Stimulated activated CD4-positive, alpha-beta T cell treated with anti-CD3 and anti-CD28 coated beads, Interleukin-2, amount 100 ng/mL, for 24 hours (primary cell): Measurements from ENCODE around the gene IRX4.

Experiments used
- DNase-seq, 2 donors: peaks; one replicate each; pipeline ENCODE4 v3.0.0-alpha.2; 2020

IRX4 gene

GRCh38 chr5:1913578-1913977 is 30.9 kb upstream of the IRX4 start:
- DNase-seq = no peak

- no peak for DNase-seq
These were observed 30.3 kb upstream of the IRX4 start for GRCh38 chr5:1912951-1913565.

GRCh38 chr5:1911773-1912235 is 29.1 kb upstream of the IRX4 start:
- DNase-seq = no peak

GRCh38 chr5:1910861-1911772 is 28.4 kb upstream of the IRX4 start:
- DNase-seq = no peak

- DNase-seq = no peak
These were observed 27.5 kb upstream of the IRX4 start for GRCh38 chr5:1910081-1910760.

- DNase-seq = no peak
These were observed 26.7 kb upstream of the IRX4 start for GRCh38 chr5:1909346-1909985.

- no peak for DNase-seq
These were observed 26.2 kb upstream of the IRX4 start for GRCh38 chr5:1908931-1909330.

- DNase-seq = no peak
These were observed 24.9 kb upstream of the IRX4 start for GRCh38 chr5:1907616-1908015.

GRCh38 chr5:1905108-1905507 is 22.4 kb upstream of the IRX4 start:
- no peak for DNase-seq

- DNase-seq = no peak
These were observed 19.3 kb upstream of the IRX4 start for GRCh38 chr5:1901983-1902382.

- DNase-seq = no peak
These were observed 18.3 kb upstream of the IRX4 start for GRCh38 chr5:1901061-1901460.

GRCh38 chr5:1899201-1899600 is 16.5 kb upstream of the IRX4 start:
- no peak for DNase-seq

GRCh38 chr5:1897816-1898450 is 15.2 kb upstream of the IRX4 start:
- no peak for DNase-seq

- DNase-seq = no peak
These were observed 14.7 kb upstream of the IRX4 start for GRCh38 chr5:1897386-1897785.

GRCh38 chr5:1896602-1897376 is 14.1 kb upstream of the IRX4 start:
- DNase-seq = no peak

- DNase-seq = no peak
These were observed 13.2 kb upstream of the IRX4 start for GRCh38 chr5:1895739-1896420.

- no peak for DNase-seq
These were observed 11.5 kb upstream of the IRX4 start for GRCh38 chr5:1894243-1894642.

GRCh38 chr5:1893754-1894153 is 11.0 kb upstream of the IRX4 start:
- DNase-seq = no peak

GRCh38 chr5:1892685-1893445 is 10.1 kb upstream of the IRX4 start:
- DNase-seq = no peak

- DNase-seq = no peak
These were observed 9.5 kb upstream of the IRX4 start for GRCh38 chr5:1892211-1892610.

- no peak for DNase-seq
These were observed 8.7 kb upstream of the IRX4 start for GRCh38 chr5:1891391-1891790.
